AG04450 (cell line): Measurements from ENCODE around the gene ARID4B. TPM values are rescaled to one million over a fixed set of nuclear protein-coding genes. Genes with fewer than 3 reads are reported as not detected.
A peak's percentile ranks its signal among the peaks of the same experiment; 100 is the strongest.

Experiments used
- CTCF ChIA-PET: fragments of 300-600, 350-600 bp; formaldehyde crosslinking; extraction: SDS; loops from one replicate; lab custom pipeline; 2022; ENCODE audit warnings: antibody characterized with exemption, inconsistent platforms; lab: Charles Lee
- POLR2A ChIA-PET: fragments of 350-600 bp; formaldehyde crosslinking; extraction: SDS; loops from one replicate; lab custom pipeline; 2021; ENCODE audit warnings: antibody characterized with exemption, inconsistent platforms; lab: Yijun Ruan, JAX
- DNase-seq: peaks from one replicate; pipeline ENCODE4 v3.0.0-alpha.2; 2011; ENCODE audit warnings: low read depth, low spot score
- H3K27ac ChIP-seq: one replicate; pipeline ENCODE4 v1.5.1; 2012; ENCODE audit warnings: low read depth, low read length, control low read depth
- H3K27me3 ChIP-seq: one replicate; pipeline ENCODE4 v1.6.0; 2012; ENCODE audit warnings: low read length; ENCODE audit not compliant: control insufficient read depth, insufficient read depth
- H3K4me3 ChIP-seq: 2 replicates; pipeline ENCODE4 v1.5.1; 2011; ENCODE audit warnings: mild to moderate bottlenecking, low read depth, low read length, control low read depth
- H3K9me3 ChIP-seq: 2 replicates; pipeline ENCODE4 v1.5.1; 2012; ENCODE audit warnings: low read length; ENCODE audit not compliant: control insufficient read depth, insufficient read depth
- polyA plus RNA-seq: library from polyadenylated mRNA; depleted of rRNA; stranded (reverse); fragments of >200 nt; gene quantifications from 2 replicates; pipeline ENCODE4 v1.2.3, GENCODE V29; 2011
- TF ChIP-seq, protein P1 (sequence below): IDR thresholded peaks from 2 replicates; pipeline ENCODE4 v1.5.1; 2011; ENCODE audit warnings: low read depth, low read length, control low read depth, inconsistent platforms

Gene ARID4B
- polyA plus RNA-seq, 1 experiment = 15.6 TPM

DNA sequence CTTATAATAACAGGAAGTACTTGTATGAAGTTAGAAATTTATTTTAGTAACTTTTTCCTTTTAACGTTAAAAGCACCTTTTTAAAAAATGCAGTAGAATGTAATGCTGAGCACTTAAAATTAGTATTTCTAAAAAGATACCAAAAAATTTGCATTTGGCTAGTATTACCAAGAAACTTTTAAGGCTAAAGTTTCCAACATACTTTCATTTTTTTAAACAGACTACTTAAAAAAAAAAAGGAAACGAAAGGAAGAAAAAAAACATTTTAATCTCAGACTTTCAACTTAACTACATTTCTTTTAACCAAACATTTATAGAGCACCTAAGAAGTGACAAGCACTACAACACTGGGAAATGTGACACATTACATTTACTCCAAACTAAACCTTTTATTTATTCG lies 2.8 kb downstream of the ARID4B start:
- CTCF ChIA-PET = interaction anchor here (0.6 to 3.0 kb wide), 2 partner anchors 22 to 91 kb away, joined by 4 to 21 read pairs; no protein-coding TSS in a partner anchor
- peak overlapping the region; percentile 23 for H3K4me3 ChIP-seq

GRCh38 chr1:235324296-235324695 lies 3.7 kb downstream of the ARID4B start:
- ChIA-PET CTCF (interaction anchor here (0.6 to 3.0 kb wide), 3 partner anchors 21 to 107 kb away, joined by 3 to 21 read pairs (median 4); no protein-coding TSS in a partner anchor), POLR2A (no interaction called here)
- H3K27ac ChIP-seq = no peak overlapping the region
- H3K4me3 ChIP-seq = no peak overlapping the region
- no peak for DNase-seq
- no peaks in the 10 kb centered on the region for H3K27me3 ChIP-seq
- no peaks in the 10 kb centered on the region; the same call in 1 of the 2 replicates for H3K9me3 ChIP-seq
- TF ChIP-seq, protein P1, sequence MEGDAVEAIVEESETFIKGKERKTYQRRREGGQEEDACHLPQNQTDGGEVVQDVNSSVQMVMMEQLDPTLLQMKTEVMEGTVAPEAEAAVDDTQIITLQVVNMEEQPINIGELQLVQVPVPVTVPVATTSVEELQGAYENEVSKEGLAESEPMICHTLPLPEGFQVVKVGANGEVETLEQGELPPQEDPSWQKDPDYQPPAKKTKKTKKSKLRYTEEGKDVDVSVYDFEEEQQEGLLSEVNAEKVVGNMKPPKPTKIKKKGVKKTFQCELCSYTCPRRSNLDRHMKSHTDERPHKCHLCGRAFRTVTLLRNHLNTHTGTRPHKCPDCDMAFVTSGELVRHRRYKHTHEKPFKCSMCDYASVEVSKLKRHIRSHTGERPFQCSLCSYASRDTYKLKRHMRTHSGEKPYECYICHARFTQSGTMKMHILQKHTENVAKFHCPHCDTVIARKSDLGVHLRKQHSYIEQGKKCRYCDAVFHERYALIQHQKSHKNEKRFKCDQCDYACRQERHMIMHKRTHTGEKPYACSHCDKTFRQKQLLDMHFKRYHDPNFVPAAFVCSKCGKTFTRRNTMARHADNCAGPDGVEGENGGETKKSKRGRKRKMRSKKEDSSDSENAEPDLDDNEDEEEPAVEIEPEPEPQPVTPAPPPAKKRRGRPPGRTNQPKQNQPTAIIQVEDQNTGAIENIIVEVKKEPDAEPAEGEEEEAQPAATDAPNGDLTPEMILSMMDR = no peak

More for the DNA sequence above, 2.8 kb downstream of the ARID4B start:
- DNase-seq = no peak
- POLR2A ChIA-PET = no interaction called here
- TF ChIP-seq, protein P1 = no peak
- Histone ChIP-seq H3K27ac (no peak overlapping the region), H3K27me3 (no peaks in the 10 kb centered on the region), H3K9me3 (no peaks in the 10 kb centered on the region; the same call in 1 of the 2 replicates)

GRCh38 chr1:235320521-235321179 lies 7.3 kb downstream of the ARID4B start:
- ChIA-PET CTCF (no interaction called here), POLR2A (no interaction called here)
- Histone ChIP-seq H3K27ac (no peak overlapping the region), H3K9me3 (no peaks in the 10 kb centered on the region), H3K4me3 (no peak overlapping the region), H3K27me3 (no peaks in the 10 kb centered on the region)
- TF ChIP-seq, protein P1 = no peak
- DNase-seq = no peak

DNA sequence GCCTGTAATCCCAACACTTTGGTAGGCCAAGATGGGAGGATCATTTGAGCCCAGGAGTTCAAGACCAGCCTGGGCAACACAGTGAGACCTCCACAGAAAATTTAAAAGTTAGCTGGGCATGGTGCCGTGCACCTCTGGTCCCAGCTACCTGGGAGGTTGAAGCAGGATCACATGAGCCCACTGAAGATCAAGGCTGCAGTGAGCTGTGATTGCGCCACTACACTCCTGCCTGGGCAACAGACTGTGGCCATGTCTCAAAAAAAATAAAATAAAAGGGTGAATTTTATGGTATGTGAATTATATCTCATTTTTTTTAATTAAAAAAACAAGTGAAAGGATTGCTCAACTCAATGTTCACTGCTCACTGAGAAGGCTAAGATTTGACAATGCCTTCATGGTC lies 8.7 kb downstream of the ARID4B start:
- TF ChIP-seq, protein P1 = no peak
- H3K27me3 ChIP-seq = no peaks in the 10 kb centered on the region
- H3K4me3 ChIP-seq = no peak overlapping the region
- ChIA-PET CTCF (interaction anchor here (1.1 kb wide), 1 partner anchor 96 kb away, joined by 3 read pairs; no protein-coding TSS in a partner anchor), POLR2A (no interaction called here)
- no peak for DNase-seq
- no peaks in the 10 kb centered on the region for H3K9me3 ChIP-seq
- H3K27ac ChIP-seq = no peak overlapping the region

- Histone ChIP-seq H3K4me3 (no peak overlapping the region), H3K9me3 (no peaks in the 10 kb centered on the region), H3K27ac (no peak overlapping the region), H3K27me3 (no peaks in the 10 kb centered on the region)
- ChIA-PET POLR2A (no interaction called here), CTCF (interaction anchor here (0.5 kb wide), 1 partner anchor 41 kb away, joined by 3 read pairs; no protein-coding TSS in a partner anchor)
- no peak for DNase-seq
- TF ChIP-seq, protein P1 = no peak
Observed at GRCh38 chr1:235317168-235317567, 10.8 kb downstream of the ARID4B start.
